GM12878 (cell line): ENCODE measurements around the gene SEC22C. TPM values are rescaled to one million over a fixed set of nuclear protein-coding genes. Genes with fewer than 3 reads are reported as not detected.

ENCODE experiments used
- ATAC-seq: fragments of 200-7000 bp; cut with Tn5 transposase; 3 replicates; pipeline ENCODE4 v1.9.1; 2020; ENCODE audit warnings: mild to moderate bottlenecking, moderate library complexity
- BruUV-seq: library from RNA; stranded (reverse); fragments of 400-500 nt; replicated peaks from 2 replicates; lab custom pipeline; 2021; lab: Mats Ljungman, UMichigan
- CTCF ChIA-PET: fragments of 300-600 bp; sonication (Branson Sonifier 250); formaldehyde crosslinking; extraction: SDS; loops from one replicate; lab custom pipeline; 2021; ENCODE audit warnings: inconsistent platforms; lab: Yijun Ruan, JAX
- POLR2A ChIA-PET: fragments of 350-600 bp; formaldehyde crosslinking; extraction: SDS; loops from one replicate; lab custom pipeline; 2021; ENCODE audit warnings: inconsistent platforms; lab: Charles Lee
- RAD21 ChIA-PET: fragments of 300-600 bp; sonication (Branson Sonifier 250); formaldehyde crosslinking; loops from one replicate; lab custom pipeline; 2023; ENCODE audit warnings: antibody characterized with exemption; ENCODE audit not compliant: unreplicated experiment; lab: Charles Lee
- SMC1A ChIA-PET: fragments of 300-600 bp; sonication (Branson Sonifier 250); formaldehyde crosslinking; loops from one replicate; lab custom pipeline; 2023; ENCODE audit not compliant: unreplicated experiment, uncharacterized antibody; lab: Charles Lee
- DNase-seq: peaks from one replicate; pipeline ENCODE4 v3.0.0-alpha.2; 2011; ENCODE audit warnings: low read depth, low spot score
- FAIRE-seq: peaks from 3 replicates; lab custom pipeline; 2011; peaks lifted over from hg19 to GRCh38; lab: Jason Lieb, UNC
- H2AFZ ChIP-seq: 2 replicates; pipeline ENCODE4 v1.6.0; 2011; ENCODE audit warnings: low read depth, low read length, control low read depth; ENCODE audit not compliant: control insufficient read depth
- H3K27ac ChIP-seq: 2 replicates; pipeline ENCODE4 v1.5.1; 2011; ENCODE audit warnings: control low read depth; ENCODE audit not compliant: control insufficient read depth, insufficient read depth
- H3K27me3 ChIP-seq, 2 experiments: replicated peaks in 1 of 2; 2 replicates each; pipeline versions ENCODE4 v1.6.0 to v1.6.1; 2011; ENCODE audit warnings: low read length in 1 of 2; ENCODE audit not compliant: control insufficient read depth in 2 of 2, insufficient read depth in 2 of 2
- H3K36me3 ChIP-seq, 2 experiments: 2 replicates each; pipeline ENCODE4 v1.5.1; 2011; ENCODE audit warnings: low read length in 1 of 2; ENCODE audit not compliant: control insufficient read depth in 2 of 2, insufficient read depth in 2 of 2
- H3K4me1 ChIP-seq: 2 replicates; pipeline ENCODE4 v1.6.1; 2011; ENCODE audit warnings: mild to moderate bottlenecking, low read length, moderate library complexity, mixed read lengths; ENCODE audit not compliant: control insufficient read depth, insufficient read depth
- H3K4me2 ChIP-seq: 2 replicates; pipeline ENCODE4 v1.6.0; 2011; ENCODE audit warnings: control low read depth; ENCODE audit not compliant: control insufficient read depth, insufficient read depth
- H3K4me3 ChIP-seq: fragments of 200-600 bp; sonication (generic); 2 replicates; pipeline ENCODE4 v1.5.1; 2016
- H3K79me2 ChIP-seq: 2 replicates; pipeline ENCODE4 v1.6.0; 2011; ENCODE audit warnings: low read length; ENCODE audit not compliant: control insufficient read depth, insufficient read depth
- H3K9ac ChIP-seq: 2 replicates; pipeline ENCODE4 v1.8.0; 2011; ENCODE audit warnings: low read length, control low read depth, mixed read lengths; ENCODE audit not compliant: control insufficient read depth, insufficient read depth
- H3K9me3 ChIP-seq: replicated peaks from 3 replicates; pipeline ENCODE4 v1.5.1; 2011; ENCODE audit warnings: mild to moderate bottlenecking, low read length; ENCODE audit not compliant: control insufficient read depth, insufficient read depth
- H4K20me1 ChIP-seq: 2 replicates; pipeline ENCODE4 v1.6.0; 2011; ENCODE audit not compliant: control insufficient read depth, insufficient read depth
- CREM ChIP-seq: IDR thresholded peaks from 2 replicates; pipeline ENCODE4 v1.6.1; 2014; ENCODE audit warnings: antibody characterized with exemption, low read depth
- IRF5 ChIP-seq: fragments of 450-650 bp; IDR thresholded peaks from 2 replicates; pipeline ENCODE4 v1.6.1; 2017; ENCODE audit warnings: borderline replicate concordance
- MEF2B ChIP-seq: fragments of 450-650 bp; IDR thresholded peaks from 2 replicates; pipeline ENCODE4 v1.6.1; 2018; ENCODE audit warnings: mild to moderate bottlenecking, moderate library complexity; ENCODE audit not compliant: partially characterized antibody, poor library complexity, severe bottlenecking
- NRF1 ChIP-seq: conservative IDR thresholded peaks from 2 replicates; pipeline ENCODE4 v1.6.1; 2011; ENCODE audit warnings: mild to moderate bottlenecking, low read depth, low read length, improper control_type of control experiment
- PKNOX1 ChIP-seq: fragments of 450-650 bp; IDR thresholded peaks from 2 replicates; pipeline ENCODE4 v1.6.1; 2016; ENCODE audit warnings: mild to moderate bottlenecking
- PML ChIP-seq: IDR thresholded peaks from 2 replicates; pipeline ENCODE4 v1.6.1; 2012; ENCODE audit warnings: low read length, inconsistent platforms
- TAF1 ChIP-seq: IDR thresholded peaks from 2 replicates; pipeline ENCODE4 v1.6.1; 2011; ENCODE audit warnings: mild to moderate bottlenecking, low read depth, low read length, borderline replicate concordance
- WGBS: methylation state at CpG from one replicate; pipeline ENCODE4 v1.1.6; 2016; ENCODE audit warnings: low lambda C conversion rate; ENCODE audit not compliant: insufficient replicate concordance, insufficient coverage; ENCODE audit errors: missing lambda C conversion rate; 5-methylcytosine and 5-hydroxymethylcytosine counted together
- in situ Hi-C: fragments of 300-500 bp; cut with MboI; formaldehyde crosslinking; loops from 9 replicates; pipeline ENCODE4 v1.14.3; 2018; ENCODE audit warnings: mixed read lengths
- intact Hi-C: fragments of 100-400 bp; cut with micrococcal nuclease; formaldehyde crosslinking; loops from one replicate; pipeline ENCODE4 v1.14.2; 2022; ENCODE audit not compliant: unreplicated experiment
- polyA plus RNA-seq, 11 experiments: library from polyadenylated mRNA; depleted of rRNA in 4 of 11; unstranded in 6 of 11; stranded (reverse) in 5 of 11; fragments of >200 nt; fragmentation: Nextera tagmentation in 4 of 11; fragmentation: Illumina TruSeq in 1 of 11; extraction: Ambion mirVana in 4 of 11; extraction: Trizol in 1 of 11; gene quantifications; 1 replicate in 1 of 11; 2 replicates in 10 of 11; pipeline versions ENCODE4 v1.2.1 to v1.2.3, GENCODE V29; 2011 to 2016; ENCODE audit warnings: inconsistent platforms in 2 of 11, missing spikeins in 2 of 11, low read depth in 1 of 11
- total RNA-seq, 4 experiments: library from RNA; depleted of rRNA in 3 of 4; stranded (reverse); fragments of >200 nt in 3 of 4; fragmentation: Illumina TruSeq in 1 of 4; extraction: Trizol in 1 of 4; gene quantifications; 2 replicates each; pipeline versions ENCODE4 v1.2.1 to v1.2.3, GENCODE V29; 2013 to 2021

The SEC22C gene
- total and polyA plus RNA-seq, 10 of the 15 experiments (the other 5 are each of a cell fraction or from before 2014, with no cell fraction given): 15.6 to 47.0 (median 39.1) TPM

- Histone ChIP-seq H3K36me3 (no peaks in the 10 kb centered on the region), H3K4me1 (no peaks in the 10 kb centered on the region), H3K9me3 (no peaks in the 10 kb centered on the region), H3K79me2 (no peaks in the 10 kb centered on the region), H3K27me3 (0 out of 4 replicates have a peak, but pooled peaks cover 0 to 4% of the 10 kb centered on the region in 2 experiments), H4K20me1 (no peaks in the 10 kb centered on the region), H3K4me2 (no peak overlapping the region), H2AFZ (no peak overlapping the region), H3K27ac (no peak overlapping the region), H3K4me3 (no peak overlapping the region), H3K9ac (no peak overlapping the region)
- RAD21 ChIA-PET: no interaction called here
- no TSS peak for BruUV-seq
- WGBS: 2% methylated on average over 2 of the region's 2 CpGs
- SMC1A ChIA-PET: interaction anchor here (1.4 kb wide), 1 partner anchor 265 kb away, joined by 3 read pairs; no protein-coding TSS in a partner anchor
- in situ Hi-C loops: no loop called here
- TF ChIP-seq PML (no peak), IRF5 (no peak), MEF2B (peak; percentile 43), TAF1 (no peak), CREM (no peak), PKNOX1 (no peak), NRF1 (no peak)
- POLR2A ChIA-PET: no interaction called here
- CTCF ChIA-PET: no interaction called here
- FAIRE-seq: peak; percentile 69
- no peak for DNase-seq
- intact Hi-C loops: loop anchor here (1.0 kb wide), 1 partner anchor 30 kb away; no protein-coding TSS in a partner anchor
- no peak for ATAC-seq
These were observed 70.0 kb downstream of the SEC22C start for GRCh38 chr3:42511736-42512135.
